Bronchial epithelial cell (primary cell): ENCODE measurements around the gene SORCS2. TPM values are rescaled to one million over a fixed set of nuclear protein-coding genes. Genes with fewer than 3 reads are reported as not detected.

ENCODE experiments used
- DNase-seq: peaks from one replicate; pipeline ENCODE4 v3.0.0-alpha.2; 2010; ENCODE audit warnings: low read depth
- FAIRE-seq: peaks from 2 replicates; lab custom pipeline; 2011; peaks lifted over from hg19 to GRCh38; lab: Jason Lieb, UNC
- H3K27me3 ChIP-seq: 2 replicates; pipeline ENCODE4 v1.5.1; 2011; ENCODE audit warnings: low read length; ENCODE audit not compliant: control insufficient read depth, insufficient read depth
- H3K36me3 ChIP-seq: 2 replicates; pipeline ENCODE4 v1.5.1; 2011; ENCODE audit warnings: low read length; ENCODE audit not compliant: control insufficient read depth, insufficient read depth
- H3K4me3 ChIP-seq: 2 replicates; pipeline ENCODE4 v1.5.1; 2011; ENCODE audit warnings: mild to moderate bottlenecking, low read depth, low read length, control low read depth
- CTCF ChIP-seq: IDR thresholded peaks from 2 replicates; pipeline ENCODE4 v1.5.1; 2011; ENCODE audit warnings: mild to moderate bottlenecking, moderate library complexity, low read length, control low read depth, inconsistent platforms; ENCODE audit not compliant: insufficient read depth, severe bottlenecking
- total RNA-seq: library from RNA; depleted of rRNA; stranded (reverse); fragments of >200 nt; gene quantifications from 2 replicates; pipeline ENCODE4 v1.2.1, GENCODE V29; 2014

SORCS2 gene
- total RNA-seq, 1 donor from 2014 or later, result under 0.01 TPM

DNA sequence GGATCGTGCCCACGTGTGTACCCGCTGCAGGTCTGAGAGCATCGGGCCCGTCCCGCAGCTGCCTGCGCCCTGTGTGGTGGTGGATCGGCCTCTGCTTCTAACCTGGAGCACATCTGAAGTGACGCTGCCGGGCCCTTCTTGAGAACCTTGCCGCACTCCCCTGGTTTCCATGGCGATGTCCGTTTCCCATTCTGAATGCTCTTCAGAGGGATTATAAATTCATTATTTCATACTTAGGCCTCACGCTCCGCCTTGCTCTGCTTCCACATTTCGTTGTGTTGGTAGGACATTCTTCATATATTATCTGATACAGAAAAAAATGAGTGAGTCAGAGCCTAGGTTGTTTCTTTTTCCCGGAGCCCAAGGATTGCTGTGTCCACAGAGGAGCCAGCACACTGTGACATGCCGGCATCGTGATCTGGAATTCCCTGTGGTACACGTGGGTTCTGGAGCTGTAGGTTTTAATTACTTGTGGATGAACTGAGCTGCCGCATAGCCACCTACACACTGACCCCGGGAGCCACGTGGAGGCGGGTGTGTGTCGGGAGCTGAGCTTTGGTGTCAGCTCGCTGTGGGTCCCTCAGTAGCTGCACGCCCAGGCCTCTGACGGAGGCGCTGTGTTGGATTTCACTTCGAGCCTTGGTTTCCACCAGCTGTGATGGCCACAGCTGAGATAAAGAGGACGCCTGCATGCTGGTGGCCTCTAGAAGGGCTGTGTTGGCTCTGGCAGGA is 179.0 kb downstream of the SORCS2 start:
- FAIRE-seq (no peak), DNase-seq (peak; percentile 8)
- Histone ChIP-seq H3K27me3 (peaks cover 5% of the 10 kb centered on the region), H3K36me3 (no peaks in the 10 kb centered on the region), H3K4me3 (no peak overlapping the region)
- TF ChIP-seq CTCF, result no peak

- FAIRE-seq (no peak), DNase-seq (no peak)
- Histone ChIP-seq H3K27me3 (peaks cover 2% of the 10 kb centered on the region), H3K36me3 (no peaks in the 10 kb centered on the region), H3K4me3 (no peak overlapping the region)
- no peak for TF ChIP-seq CTCF
These were observed 180.3 kb downstream of the SORCS2 start for GRCh38 chr4:7372673-7373072.

DNA sequence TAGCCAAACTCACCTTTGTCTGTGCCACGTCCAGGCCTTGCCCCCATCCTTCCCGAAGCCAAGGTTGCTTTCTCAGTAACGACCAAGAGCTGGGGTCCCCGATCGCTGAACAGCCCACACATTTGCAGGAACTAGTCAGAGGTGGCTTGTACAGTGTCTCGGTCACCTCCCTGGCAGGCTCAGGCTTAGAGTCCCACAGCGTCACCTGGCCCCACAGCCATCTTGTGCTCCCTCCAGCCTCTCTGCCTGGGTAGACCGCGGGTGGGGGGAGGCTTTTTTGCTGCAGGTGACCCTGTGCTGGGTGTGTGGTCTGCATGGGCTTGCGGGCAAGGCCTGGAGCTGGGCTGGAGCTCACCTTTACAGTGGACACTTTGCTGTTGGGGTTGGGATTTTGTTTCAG is 182.2 kb downstream of the SORCS2 start:
- no peaks in the 10 kb centered on the region for H3K36me3 ChIP-seq
- FAIRE-seq, result no peak
- DNase-seq, result no peak

DNA sequence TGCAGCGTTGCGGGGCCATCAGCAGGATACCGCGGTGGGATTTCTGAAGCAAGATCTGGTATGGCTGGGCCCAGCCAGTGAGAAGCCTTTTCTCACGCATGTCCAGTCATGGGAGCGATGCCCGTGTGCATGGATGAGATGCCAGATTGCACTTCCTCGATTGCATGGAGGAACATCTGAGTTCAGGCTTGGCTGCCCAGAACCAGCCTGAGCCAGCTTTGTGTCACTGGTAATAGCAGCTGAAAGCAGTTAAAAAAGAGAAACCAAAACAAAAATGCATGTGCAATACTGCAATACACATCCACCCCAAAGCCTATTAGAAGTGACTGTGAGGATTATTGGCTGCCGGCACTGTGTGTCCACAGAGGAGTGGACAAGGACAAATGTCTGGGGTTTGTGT is 183.1 kb downstream of the SORCS2 start:
- H3K36me3 ChIP-seq, result no peaks in the 10 kb centered on the region
- H3K4me3 ChIP-seq, result no peak overlapping the region
- TF ChIP-seq CTCF, result no peak
- peaks cover 2% of the 10 kb centered on the region for H3K27me3 ChIP-seq
- FAIRE-seq (no peak), DNase-seq (no peak)

More for the DNA sequence above, 182.2 kb downstream of the SORCS2 start:
- TF ChIP-seq CTCF, result no peak
- H3K27me3 ChIP-seq, result peaks cover 2% of the 10 kb centered on the region
- no peak overlapping the region for H3K4me3 ChIP-seq

GRCh38 chr4:7377223-7377865 is 185.0 kb downstream of the SORCS2 start:
- TF ChIP-seq CTCF, result no peak
- Histone ChIP-seq H3K27me3 (peaks cover 2% of the 10 kb centered on the region), H3K36me3 (no peaks in the 10 kb centered on the region), H3K4me3 (no peak overlapping the region)
- DNase-seq, result no peak
- FAIRE-seq, result no peak
